Adrenal gland (tissue), 12 donors: ENCODE results near the gene GPX1. TPM values are rescaled to one million over a fixed set of nuclear protein-coding genes. Genes with fewer than 3 reads are reported as not detected.
A peak's percentile ranks its signal among the peaks of the same experiment; 100 is the strongest.
"Not testable (repeated sequence)": the region's sequence is repeated elsewhere in the genome, so short reads cannot be mapped to it uniquely, and the experiment has no call there.

Experiments used
- DNase-seq, 7 donors: peaks; one replicate each; pipeline ENCODE4 v3.0.0-alpha.2; 2019 to 2020
- H3K27ac ChIP-seq, 5 donors: fragments of 200-600 bp; sonication (generic) in 4 of 5; 1 replicate in 3 of 5; 2 replicates in 2 of 5; pipeline versions ENCODE4 v1.5.1 to v1.8.0; 2016 to 2020; ENCODE audit warnings: mild to moderate bottlenecking in 1 of 5
- H3K27me3 ChIP-seq: fragments of 200-600 bp; 2 replicates; pipeline ENCODE4 v1.8.0; 2021
- H3K36me3 ChIP-seq, 2 donors: fragments of 200-600 bp; replicated peaks in 1 of 2; 1 replicate in 1 of 2; 2 replicates in 1 of 2; pipeline versions ENCODE4 v1.5.1 to v1.8.0; 2018 to 2022
- H3K4me1 ChIP-seq, 2 donors: fragments of 200-600 bp; replicated peaks in 1 of 2; 1 replicate in 1 of 2; 2 replicates in 1 of 2; pipeline versions ENCODE4 v1.5.1 to v1.8.0; 2018 to 2021
- H3K4me3 ChIP-seq, 4 donors: fragments of 200-600 bp; sonication (generic) in 3 of 4; one replicate each; pipeline ENCODE4 v1.5.1; 2016 to 2018
- H3K9me3 ChIP-seq, 3 donors: fragments of 200-600 bp; sonication (generic) in 1 of 3; replicated peaks in 1 of 3; 1 replicate in 2 of 3; 2 replicates in 1 of 3; pipeline versions ENCODE4 v1.5.1 to v1.8.0; 2016 to 2021
- CTCF ChIP-seq, 6 experiments: fragments of 450-650 bp in 4 of 6; fragments of 200-600 bp in 2 of 6; sonication (generic) in 1 of 6; IDR thresholded peaks; 1 replicate in 5 of 6; 2 replicates in 1 of 6; pipeline versions ENCODE4 v1.5.1 to v1.8.0; 2016 to 2021; ENCODE audit warnings: antibody characterized with exemption in 6 of 6, mild to moderate bottlenecking in 2 of 6, moderate library complexity in 1 of 6
- POLR2A ChIP-seq, 2 donors: fragments of 450-650 bp; IDR thresholded peaks; one replicate each; pipeline ENCODE4 v1.6.1; 2017; ENCODE audit warnings: antibody characterized with exemption in 2 of 2, mild to moderate bottlenecking in 2 of 2, moderate library complexity in 1 of 2
- WGBS, 4 donors: extraction: QIAGEN DNeasy Blood & Tissue Kit in 2 of 4; methylation state at CpG; one replicate each; pipeline versions ENCODE4 v1.1.5 to v1.1.7; 2013 to 2017; 5-methylcytosine and 5-hydroxymethylcytosine counted together
- intact Hi-C, 2 donors: fragments of 100-400 bp; cut with DNase I; formaldehyde crosslinking; loops; one replicate each; pipeline versions ENCODE4 v1.14.1 to v1.15.0; 2022 to 2023
- polyA plus RNA-seq, 3 donors: library from polyadenylated mRNA; stranded (reverse); fragments of 200-250 nt in 2 of 3; fragments of 350-450 nt in 1 of 3; fragmentation: Illumina TruSeq in 1 of 3; extraction: RNeasy Lipid Tissue Mini Kit (QIAGEN cat#74804) in 1 of 3; gene quantifications; one replicate each; pipeline ENCODE4 v1.2.3, GENCODE V29; 2013 to 2014
- total RNA-seq, 9 donors: library from RNA; depleted of rRNA in 4 of 9; stranded (reverse); fragments of >200 nt in 4 of 9; fragments of 120-200 nt in 1 of 9; fragmentation: NEBNext Ultra II Directional in 1 of 9; extraction: Animal tissue kit (Norgen Biotek cat#: 25700) in 1 of 9; gene quantifications; one replicate each; pipeline versions ENCODE4 v1.1.0 to v1.2.4, GENCODE V29; 2013 to 2023
- donor health status: healthy with polysubstance abuse.
- donor health status: Bipolar disorder and iron deficiency.
- donor health status: DM: yes; HTN: yes; CAD: no.
- donor health status: DM: no; HTN: no; CAD: no.
- donor health status: DM: no; HTN: no; CAD: no.
- donor health status: DM: yes; HTN: yes; CAD: no.

GPX1 gene
- total and polyA plus RNA-seq, 12 donors = 60.3 to 1,200 (median 517) TPM

- Histone ChIP-seq H3K4me1 (peaks cover 16 to 37% of the 10 kb centered on the region in 2 donors), H3K4me3 (peak overlapping the region in 2 of 4 donors; percentile 24 to 63), H3K27ac (peak overlapping the region; percentile 87 to 95 (median 90)), H3K36me3 (peaks cover 0 to 58% of the 10 kb centered on the region in 2 donors), H3K9me3 (no peaks in the 10 kb centered on the region), H3K27me3 (no peaks in the 10 kb centered on the region)
- DNase-seq = no peak
- TF ChIP-seq POLR2A (IDR thresholded peaks at IDR 0.05) (no peak), CTCF (IDR thresholded peaks at IDR 0.05) (no peak)
- WGBS, 4 donors = 24 to 32% (median 27%) methylated on average over 3 of the region's 3 CpGs
- intact Hi-C loops = loop anchor here in 1 of 2 donors (10.0 kb wide), 1 partner anchor 46 kb away; no protein-coding TSS in a partner anchor
These were observed 702 bp upstream of the GPX1 start for GRCh38 chr3:49358884-49359225.

- intact Hi-C loops = loop anchor here in 1 of 2 donors (10.0 kb wide), 1 partner anchor 47 kb away; no protein-coding TSS in a partner anchor
- DNase-seq = peak; percentile 46 to 80 (median 68)
- H3K27me3 ChIP-seq, H3K9me3 ChIP-seq: not testable (repeated sequence)
- H3K36me3 ChIP-seq = peaks cover 0 to 46% of the 10 kb centered on the region in 2 donors
- peak overlapping the region; percentile 36 to 80 (median 54) for H3K4me3 ChIP-seq
- WGBS, 4 donors = 0 to 8% (median 6%) methylated on average over 13 to 63 of the region's 63 CpGs
- peaks cover 16 to 37% of the 10 kb centered on the region in 2 donors for H3K4me1 ChIP-seq
- peak overlapping the region; percentile 87 to 95 (median 90) for H3K27ac ChIP-seq
These were observed 523 bp downstream of the GPX1 start for GRCh38 chr3:49357443-49358216.

GRCh38 chr3:49357095-49357442 lies 1.1 kb downstream of the GPX1 start:
- Histone ChIP-seq H3K4me3 (peak overlapping the region in 2 of 4 donors; percentile 63 to 80), H3K27ac (peak overlapping the region; percentile 87 to 95 (median 90)), H3K36me3 (peaks cover 0 to 40% of the 10 kb centered on the region in 2 donors), H3K4me1 (peaks cover 21 to 43% of the 10 kb centered on the region in 2 donors)
- DNase-seq = peak in 1 of 7 donors; percentile 57
- not testable (repeated sequence) for H3K9me3 ChIP-seq, H3K27me3 ChIP-seq
- 29 to 54% (median 39%) methylated on average over 5 to 10 of the region's 10 CpGs for WGBS, 4 donors
- intact Hi-C loops = loop anchor here in 1 of 2 donors (10.0 kb wide), 1 partner anchor 48 kb away; no protein-coding TSS in a partner anchor

GRCh38 chr3:49352890-49353421 lies 5.2 kb downstream of the GPX1 start:
- WGBS, 4 donors = 85 to 89% (median 87%) methylated on average over 5 of the region's 5 CpGs

More at GRCh38 chr3:49352890-49353421, 5.2 kb downstream of the GPX1 start:
- Histone ChIP-seq H3K36me3 (peaks cover 0 to 6% of the 10 kb centered on the region in 2 donors), H3K27ac (peak overlapping the region; percentile 61 to 92 (median 83)), H3K27me3 (no peaks in the 10 kb centered on the region), H3K9me3 (no peaks in the 10 kb centered on the region), H3K4me1 (peaks cover 27 to 43% of the 10 kb centered on the region in 2 donors), H3K4me3 (no peak overlapping the region)
- TF ChIP-seq POLR2A (IDR thresholded peaks at IDR 0.05) (no peak), CTCF (IDR thresholded peaks at IDR 0.05) (no peak)
- no peak for DNase-seq
- intact Hi-C loops = loop anchor here in 1 of 2 donors (10.0 kb wide), 1 partner anchor 52 kb away; no protein-coding TSS in a partner anchor
